GM21576 (cell line): ENCODE data around the gene PAPLN.

Experiments
- ATAC-seq: cut with Tn5 transposase; IDR thresholded peaks from one replicate; pipeline ENCODE4 v1.9.1; 2021; ENCODE audit warnings: mild to moderate bottlenecking, moderate library complexity; ENCODE audit not compliant: unreplicated experiment

The PAPLN gene

DNA sequence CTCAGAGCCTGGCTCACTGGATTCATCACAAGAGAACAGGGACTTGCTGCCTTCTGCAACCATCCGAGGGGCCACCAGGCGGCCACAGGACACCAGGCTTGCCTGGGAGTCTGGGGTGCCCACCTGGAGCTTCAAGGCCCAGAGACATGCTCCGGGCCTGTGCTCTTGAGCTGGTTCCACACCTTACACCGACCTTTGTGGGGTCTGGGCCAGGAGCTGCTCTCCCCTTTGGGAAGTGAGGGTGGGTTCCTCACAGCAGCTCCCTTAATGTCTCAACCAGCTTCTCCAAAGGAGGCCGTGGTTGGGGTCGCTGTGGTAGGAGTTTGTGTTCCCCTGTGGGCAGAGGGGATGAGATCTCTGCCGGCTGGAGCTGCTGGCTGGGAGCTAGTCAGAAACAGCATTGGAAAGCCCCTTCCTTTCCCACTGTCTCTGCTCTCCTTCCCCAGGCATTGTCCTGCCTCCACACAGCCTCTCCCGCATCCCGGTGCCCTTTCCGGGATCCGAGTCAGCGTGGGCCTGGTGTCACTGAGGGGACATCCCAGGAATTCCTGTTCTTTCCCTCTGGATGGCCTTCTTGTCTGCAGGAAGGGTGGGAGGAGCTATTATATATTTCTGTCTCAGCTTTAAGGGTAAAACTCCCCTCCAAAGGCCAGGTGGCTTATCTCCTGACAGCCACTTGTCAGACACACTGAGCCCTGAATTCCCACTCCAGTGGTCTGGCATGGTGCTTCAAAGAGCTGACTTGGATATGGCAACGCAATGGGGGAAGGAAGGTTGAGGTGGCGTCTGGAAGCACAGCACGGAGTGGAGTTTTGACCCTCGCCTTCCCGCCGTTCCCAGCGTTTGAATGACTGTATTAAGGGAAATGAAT, 5.1 kb upstream of the PAPLN start:
- no peak for ATAC-seq

DNA sequence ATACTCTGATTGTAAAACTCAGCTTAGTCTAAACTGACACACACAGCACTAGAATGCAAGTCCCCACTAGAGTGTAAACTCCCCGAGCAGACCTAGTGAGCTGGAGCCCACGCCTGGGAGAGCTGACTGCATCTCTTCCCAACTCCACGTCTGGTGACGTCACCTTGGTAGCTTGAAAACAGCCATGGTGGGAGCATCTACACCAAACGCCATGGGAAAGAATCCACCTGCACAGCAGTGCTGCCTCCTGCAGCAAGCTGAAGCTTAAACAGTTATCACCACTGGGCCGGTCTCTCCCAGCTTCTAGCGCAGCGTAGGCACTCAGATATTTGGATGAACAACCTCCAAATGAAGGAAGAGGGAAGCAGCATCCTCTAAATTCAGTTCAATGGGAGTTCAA, 4.3 kb upstream of the PAPLN start:
- no peak for ATAC-seq

DNA sequence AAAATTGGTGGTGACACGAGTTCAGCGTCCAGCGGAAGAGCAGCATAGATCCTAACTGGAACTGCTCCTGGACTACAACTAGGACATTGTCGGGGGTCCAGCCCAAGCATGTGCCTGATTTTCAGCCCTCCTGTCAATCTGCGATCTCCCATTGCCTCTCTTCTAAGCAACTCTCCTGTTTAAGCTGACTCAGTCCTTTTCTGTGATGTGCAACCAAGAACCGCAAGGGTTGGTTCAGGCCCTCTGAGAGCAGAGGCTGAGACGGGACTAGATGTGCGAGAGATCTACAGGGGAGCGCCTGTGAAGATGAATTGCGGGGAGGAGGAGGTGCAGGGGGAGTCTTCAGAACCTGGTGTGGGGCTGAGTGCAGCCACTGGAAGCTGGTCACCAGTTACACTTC, 3.7 kb upstream of the PAPLN start:
- no peak for ATAC-seq

GRCh38 chr14:73234029-73234428, 3.3 kb upstream of the PAPLN start:
- no peak for ATAC-seq

DNA sequence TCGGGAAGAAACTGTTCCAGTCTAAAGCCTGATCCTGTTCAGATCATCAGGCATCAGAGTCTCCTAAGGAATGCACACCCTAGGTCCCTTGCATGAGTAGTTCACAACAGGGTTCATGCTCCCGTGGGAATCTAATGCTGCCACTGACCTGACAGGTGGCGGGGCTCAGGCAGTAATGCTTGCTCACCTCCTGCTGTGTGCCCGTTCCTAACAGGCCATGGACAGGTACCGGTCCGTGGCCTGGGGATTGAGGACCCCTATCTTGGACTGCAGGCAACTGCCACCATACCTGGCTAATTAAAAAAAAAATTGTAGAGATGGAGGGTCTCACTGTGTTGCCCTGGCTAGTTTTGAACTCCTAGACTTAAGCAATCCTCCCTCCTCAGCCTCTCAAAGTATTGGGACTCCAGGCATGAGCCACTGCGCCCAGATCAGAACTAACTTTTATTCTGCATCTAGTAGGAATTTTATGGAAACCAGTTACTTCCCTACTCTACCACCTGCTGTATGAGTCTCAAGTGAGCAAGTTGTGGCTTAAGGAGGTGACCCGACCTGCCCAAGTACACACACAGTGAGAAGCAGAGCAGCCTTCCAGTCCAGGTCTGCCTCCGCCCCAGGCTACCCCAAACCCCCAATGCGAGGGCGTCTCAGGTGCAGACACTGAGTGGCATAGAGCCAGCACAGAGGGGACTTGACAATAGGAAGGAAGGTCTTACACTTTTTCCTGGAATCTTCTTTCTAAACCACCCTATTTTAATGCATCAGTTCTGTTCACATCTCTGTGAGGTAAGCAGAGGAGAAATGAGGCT, 2.5 kb upstream of the PAPLN start:
- no peak for ATAC-seq

DNA sequence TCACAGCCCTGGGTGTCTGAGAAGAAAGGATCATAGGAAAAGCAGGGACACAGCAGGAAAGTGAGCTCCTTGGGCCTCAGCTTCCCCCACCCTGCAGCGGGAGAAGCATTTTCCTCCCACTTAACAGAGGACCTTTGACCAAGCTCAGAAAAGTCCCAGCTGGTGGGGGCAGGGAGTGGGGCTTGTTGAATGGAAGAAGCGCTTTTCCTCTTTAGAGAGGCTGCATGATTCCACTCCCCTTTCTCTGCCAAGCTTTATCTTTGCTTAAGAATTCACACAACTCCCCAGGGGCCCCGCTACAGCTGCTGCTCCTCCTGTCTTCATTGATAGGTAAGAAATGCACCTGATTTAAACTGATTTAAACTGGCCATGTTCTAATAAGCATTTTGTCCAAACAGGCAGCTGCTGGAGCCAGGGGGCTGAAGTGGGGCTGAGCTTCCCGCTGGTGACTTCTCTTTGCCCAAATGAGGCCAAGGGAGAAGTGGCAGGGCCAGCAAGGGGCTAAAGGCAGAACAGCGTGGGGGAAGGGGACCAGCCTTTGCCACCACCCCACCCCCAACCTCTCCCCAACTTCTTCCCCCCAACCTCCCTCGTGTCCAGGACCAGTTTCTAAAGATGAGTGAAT, 1.7 kb upstream of the PAPLN start:
- ATAC-seq = no peak

- ATAC-seq = no peak
Measured at GRCh38 chr14:73236157-73236556, 1.1 kb upstream of the PAPLN start.

DNA sequence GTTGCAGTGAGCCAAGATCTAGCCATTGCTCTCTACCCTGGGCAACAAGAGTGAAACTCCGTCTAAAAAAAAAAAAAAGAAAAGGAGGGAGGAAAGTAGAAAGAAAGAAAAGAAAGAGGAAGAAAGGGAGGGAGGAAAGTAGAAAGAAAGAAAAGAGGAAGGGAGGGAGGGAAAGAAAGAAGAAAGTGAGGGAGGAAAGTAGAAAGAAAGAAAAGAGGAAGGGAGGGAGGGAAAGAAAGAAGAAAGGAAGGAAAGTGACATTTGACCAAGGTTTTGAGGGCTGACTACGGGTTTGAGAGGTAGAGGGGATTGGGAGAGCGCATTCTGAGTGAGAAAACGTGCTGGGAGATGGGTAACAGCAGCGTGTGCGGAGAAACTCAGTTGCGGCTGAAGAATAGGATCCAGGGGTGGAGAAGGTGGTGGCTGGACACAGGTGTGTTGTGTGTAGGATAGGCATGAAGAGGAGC, 521 bp upstream of the PAPLN start:
- ATAC-seq = no peak

DNA sequence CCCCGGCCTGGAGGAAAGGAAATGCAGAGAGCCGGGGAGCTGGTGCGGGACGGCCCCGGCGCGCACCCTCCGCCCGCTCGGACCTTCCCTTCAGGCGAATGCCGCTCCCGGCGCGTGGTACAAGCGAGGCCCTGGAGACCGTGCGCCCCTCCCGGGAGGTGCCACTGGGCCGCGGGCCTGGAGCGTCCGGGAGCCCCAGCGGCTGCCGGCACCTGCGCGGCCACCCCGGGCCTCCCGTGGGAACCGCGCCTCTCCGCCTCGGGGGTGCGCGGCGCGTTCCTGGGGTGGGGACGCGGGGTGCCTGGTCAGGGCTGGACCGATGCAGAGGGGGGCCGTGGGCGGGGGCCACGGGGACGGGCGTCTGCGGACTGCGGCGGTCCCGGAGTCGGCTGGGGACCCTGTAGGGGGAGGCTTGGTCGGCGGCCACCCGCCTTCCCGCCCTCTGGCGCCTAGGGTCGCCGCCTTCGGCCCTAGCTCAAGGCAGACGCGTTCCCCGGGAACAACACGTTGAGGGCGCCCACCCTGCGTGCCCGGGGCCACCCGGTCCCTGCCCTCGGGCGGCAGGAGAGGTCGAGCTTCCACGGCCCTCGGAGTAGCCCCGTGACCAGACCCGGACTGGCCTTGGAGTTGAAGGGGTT, 599 bp downstream of the PAPLN start:
- ATAC-seq = no peak

DNA sequence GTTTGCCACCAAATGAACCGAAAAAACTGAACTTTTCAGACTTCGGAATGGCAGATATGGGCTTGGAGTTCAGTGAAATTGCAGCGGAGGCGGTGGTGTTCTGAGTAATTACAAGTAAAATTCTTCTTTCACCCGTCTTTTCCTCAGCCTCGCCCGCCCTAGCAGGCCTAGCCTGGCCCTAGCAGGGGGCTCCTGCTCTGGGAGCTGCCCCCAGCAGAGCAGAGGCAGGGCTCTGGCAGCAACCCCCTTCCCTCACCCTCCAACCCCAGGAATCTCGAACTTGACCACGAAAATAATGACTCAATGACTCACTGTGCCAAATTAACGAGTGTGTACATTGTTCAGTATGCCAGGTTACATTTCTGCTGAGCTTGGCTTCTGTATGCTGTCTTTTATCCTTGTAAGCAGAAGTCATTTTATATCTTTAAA, 1.1 kb downstream of the PAPLN start:
- no peak for ATAC-seq

DNA sequence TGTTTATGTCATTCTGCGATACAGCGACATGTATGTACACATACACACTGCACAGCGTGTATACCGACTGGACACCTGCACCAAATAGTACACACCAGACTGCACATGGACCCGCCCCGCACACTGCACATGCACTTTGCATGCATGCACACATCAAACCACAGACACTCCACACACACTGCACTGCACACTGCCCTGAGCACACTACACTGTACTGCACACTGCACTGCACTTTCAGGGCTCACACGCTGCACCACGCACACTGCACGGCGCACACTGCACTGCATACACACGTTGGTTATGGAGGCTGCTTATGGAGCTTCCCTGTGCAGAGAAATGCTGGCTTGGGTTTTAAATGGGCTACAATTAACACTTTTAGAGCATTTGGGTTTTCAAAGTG, 1.6 kb downstream of the PAPLN start:
- ATAC-seq = no peak

DNA sequence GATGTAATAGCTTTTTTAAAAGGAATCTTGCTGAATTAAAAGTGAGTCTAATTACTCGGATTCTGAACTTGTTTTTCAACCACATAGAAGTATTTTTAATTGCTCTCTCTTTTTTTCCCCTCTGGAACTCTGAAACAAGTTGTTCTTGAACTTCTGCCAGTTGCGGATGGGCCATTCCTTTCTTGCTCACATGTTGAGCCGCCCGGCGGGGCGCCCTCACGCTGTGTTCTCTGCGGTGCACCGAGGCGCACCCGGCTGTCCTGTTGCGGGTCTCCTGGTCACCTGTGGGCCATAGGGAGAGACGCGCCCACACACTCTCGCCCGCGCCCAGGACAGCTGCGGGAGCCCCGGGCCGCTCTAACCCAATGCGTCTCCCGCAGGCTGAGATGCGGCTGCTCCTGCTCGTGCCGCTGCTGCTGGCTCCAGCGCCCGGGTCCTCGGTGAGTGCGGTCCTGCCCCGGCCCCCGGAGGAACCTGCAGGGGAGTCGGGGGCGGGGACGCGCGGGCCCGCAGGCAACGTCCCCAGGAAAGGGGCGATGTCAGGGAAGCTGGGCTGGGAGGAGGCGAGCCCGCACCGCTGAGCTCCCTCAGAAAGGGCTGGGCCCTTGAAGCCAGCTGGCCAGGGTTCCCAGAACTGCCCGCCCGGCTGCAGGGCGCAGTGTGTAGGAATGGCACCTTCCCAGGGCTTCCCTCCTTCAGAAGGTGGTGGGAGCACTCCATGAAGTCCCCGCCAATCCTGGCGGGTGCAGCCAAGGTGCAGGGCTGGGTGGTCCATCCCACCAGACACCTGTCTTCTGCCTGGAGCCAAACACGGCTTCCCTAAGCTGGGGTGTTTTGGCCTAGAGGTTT, 2.3 kb downstream of the PAPLN start:
- ATAC-seq = no peak

DNA sequence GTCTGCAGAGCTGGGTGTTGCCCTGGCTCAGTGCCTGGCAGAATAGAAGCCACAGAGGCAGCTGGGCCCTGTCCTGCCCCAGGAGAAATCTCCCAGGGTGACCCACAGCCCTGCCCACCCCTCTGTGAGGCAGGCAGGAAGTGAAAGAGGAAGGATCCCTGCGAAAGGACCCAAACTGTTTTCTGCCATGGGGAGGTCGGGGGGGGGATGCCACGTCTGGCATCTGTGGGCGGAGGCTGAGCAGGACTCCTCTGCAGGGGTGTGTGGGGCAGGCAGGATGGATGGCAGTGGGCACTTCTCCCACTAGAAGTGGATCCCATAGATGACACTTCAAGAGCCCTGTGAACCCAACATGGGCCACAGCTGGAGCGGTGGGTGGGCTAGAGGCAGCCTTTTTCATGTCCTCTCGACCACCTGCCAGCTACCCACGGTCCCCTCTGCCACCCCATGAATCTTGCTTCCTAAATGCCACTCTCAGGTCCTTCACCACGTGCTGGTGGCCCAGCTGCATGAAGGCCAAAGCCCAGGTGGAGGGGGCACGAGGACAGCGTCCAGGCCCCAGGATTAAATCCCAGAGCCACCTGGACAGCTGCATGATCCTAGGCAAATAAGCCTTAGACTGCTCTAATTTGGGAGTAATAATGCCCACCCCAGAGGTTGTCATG, 3.6 kb downstream of the PAPLN start:
- no peak for ATAC-seq

- ATAC-seq = no peak
Measured at GRCh38 chr14:73241481-73242165, 4.3 kb downstream of the PAPLN start.

- ATAC-seq = no peak
Measured at GRCh38 chr14:73242357-73242901, 5.1 kb downstream of the PAPLN start.

DNA sequence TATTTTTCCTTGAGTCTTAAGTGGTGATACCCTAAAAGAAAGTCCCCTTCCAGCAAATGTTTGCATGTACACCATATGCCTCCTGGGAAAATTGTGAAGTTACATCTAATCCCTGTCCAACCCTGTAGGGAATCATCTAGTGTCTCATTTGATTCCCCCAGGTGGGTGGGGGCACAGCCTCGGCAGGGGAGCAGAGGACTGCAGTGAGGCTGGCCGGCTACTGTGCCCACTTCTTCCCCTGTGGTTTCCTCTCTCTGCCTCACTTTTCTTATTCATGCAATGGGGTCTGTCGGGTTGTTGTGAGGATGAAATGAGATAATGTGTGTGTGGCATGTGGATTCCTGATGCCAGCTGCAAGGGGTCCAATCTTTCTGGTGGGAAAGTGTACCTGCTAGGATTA, 6.0 kb downstream of the PAPLN start:
- ATAC-seq = no peak

GRCh38 chr14:73243748-73244147, 6.4 kb downstream of the PAPLN start:
- no peak for ATAC-seq

- no peak for ATAC-seq
Measured at GRCh38 chr14:73244541-73245290, 7.4 kb downstream of the PAPLN start.
